ENCODE data around the gene ANKRD17. TPM values are rescaled to one million over a fixed set of nuclear protein-coding genes. Genes with fewer than 3 reads are reported as not detected.
"Not testable (repeated sequence)": the region's sequence is repeated elsewhere in the genome, so short reads cannot be mapped to it uniquely, and the experiment has no call there.

Gene ANKRD17, protein sequence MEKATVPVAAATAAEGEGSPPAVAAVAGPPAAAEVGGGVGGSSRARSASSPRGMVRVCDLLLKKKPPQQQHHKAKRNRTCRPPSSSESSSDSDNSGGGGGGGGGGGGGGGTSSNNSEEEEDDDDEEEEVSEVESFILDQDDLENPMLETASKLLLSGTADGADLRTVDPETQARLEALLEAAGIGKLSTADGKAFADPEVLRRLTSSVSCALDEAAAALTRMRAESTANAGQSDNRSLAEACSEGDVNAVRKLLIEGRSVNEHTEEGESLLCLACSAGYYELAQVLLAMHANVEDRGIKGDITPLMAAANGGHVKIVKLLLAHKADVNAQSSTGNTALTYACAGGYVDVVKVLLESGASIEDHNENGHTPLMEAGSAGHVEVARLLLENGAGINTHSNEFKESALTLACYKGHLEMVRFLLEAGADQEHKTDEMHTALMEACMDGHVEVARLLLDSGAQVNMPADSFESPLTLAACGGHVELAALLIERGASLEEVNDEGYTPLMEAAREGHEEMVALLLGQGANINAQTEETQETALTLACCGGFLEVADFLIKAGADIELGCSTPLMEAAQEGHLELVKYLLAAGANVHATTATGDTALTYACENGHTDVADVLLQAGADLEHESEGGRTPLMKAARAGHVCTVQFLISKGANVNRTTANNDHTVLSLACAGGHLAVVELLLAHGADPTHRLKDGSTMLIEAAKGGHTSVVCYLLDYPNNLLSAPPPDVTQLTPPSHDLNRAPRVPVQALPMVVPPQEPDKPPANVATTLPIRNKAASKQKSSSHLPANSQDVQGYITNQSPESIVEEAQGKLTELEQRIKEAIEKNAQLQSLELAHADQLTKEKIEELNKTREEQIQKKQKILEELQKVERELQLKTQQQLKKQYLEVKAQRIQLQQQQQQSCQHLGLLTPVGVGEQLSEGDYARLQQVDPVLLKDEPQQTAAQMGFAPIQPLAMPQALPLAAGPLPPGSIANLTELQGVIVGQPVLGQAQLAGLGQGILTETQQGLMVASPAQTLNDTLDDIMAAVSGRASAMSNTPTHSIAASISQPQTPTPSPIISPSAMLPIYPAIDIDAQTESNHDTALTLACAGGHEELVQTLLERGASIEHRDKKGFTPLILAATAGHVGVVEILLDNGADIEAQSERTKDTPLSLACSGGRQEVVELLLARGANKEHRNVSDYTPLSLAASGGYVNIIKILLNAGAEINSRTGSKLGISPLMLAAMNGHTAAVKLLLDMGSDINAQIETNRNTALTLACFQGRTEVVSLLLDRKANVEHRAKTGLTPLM (N-terminal part only)
- 46.6 and 71.0 TPM in 2 replicates for total RNA-seq (2014; rRNA removed; shearing (Covaris generic); ENCODE audit: low replicate concordance)

DNA sequence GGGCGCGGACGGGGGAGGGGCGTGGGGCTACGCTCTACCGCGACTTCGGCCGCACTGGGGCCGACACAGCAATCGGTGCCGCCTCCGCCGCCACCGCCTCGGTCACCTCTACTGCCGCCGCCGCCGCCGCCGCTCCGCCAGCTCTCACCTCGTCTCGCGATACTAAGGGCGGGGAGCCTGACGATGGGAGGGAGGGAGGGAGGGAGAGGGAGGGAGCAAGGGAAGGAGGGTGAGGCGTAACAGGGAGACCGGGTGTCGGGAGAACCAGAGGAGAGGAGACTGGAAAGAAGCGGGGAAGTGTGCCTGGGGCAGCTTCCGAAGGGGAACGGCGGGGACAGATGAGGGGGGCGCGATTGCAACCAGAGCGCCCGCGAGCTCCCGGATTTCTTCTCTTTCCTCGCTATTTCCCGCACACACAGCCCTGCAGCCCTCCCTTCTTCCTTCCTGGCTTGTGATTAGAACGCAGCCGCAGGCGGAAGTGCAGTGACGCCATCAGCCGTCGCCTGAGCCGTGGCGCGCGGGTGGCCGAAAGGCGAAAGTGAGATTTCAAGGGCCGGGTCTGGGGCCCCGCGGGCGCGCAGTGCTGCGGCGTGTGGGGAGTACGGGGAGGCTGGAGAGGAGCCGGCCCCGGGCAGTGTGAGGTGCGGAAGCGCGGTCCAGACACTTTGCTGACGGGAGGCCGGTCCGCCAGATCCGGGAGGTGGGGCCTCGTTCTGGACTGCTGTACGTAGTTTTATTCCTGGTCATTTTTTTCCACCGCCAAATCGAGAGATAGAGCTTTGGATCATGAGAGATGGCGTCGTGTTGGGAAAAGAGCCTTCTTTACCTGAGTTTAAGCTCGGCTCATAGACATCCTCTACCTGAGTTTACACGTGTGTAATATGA lies at the start of gene ANKRD17:
ANKRD17 (minus strand) TSS at position 113 of the 885 bp plus-strand sequence. CDS start 130 bp downstream, outside the sequence.
- DNase-seq, result peak; percentile 97
- peak within 1 kb of the TSS; percentile 82 for H3K27ac ChIP-seq (ENCODE audit: low read length)
- H3K4me2 ChIP-seq (ENCODE audit: low read depth, low read length, poor library complexity, severe bottlenecking), result peak within 1 kb of the TSS; percentile 98
- peaks cover 44% of the 10 kb centered on the region for H4K20me1 ChIP-seq (ENCODE audit: insufficient read depth, low read depth, low read length)
- H3K9me2 ChIP-seq (replicated peaks; ENCODE audit: insufficient read depth, low read length), result no peaks in the 10 kb centered on the region
- H3K79me2 ChIP-seq (ENCODE audit: low read length), result peaks cover 68% of the 10 kb centered on the region
- peaks cover 39% of the 10 kb centered on the region for H3K4me1 ChIP-seq (ENCODE audit: low read length)
- H2AFZ ChIP-seq (ENCODE audit: low read length), result peak within 1 kb of the TSS; percentile 90
- no peaks in the 10 kb centered on the region for H3K27me3 ChIP-seq (ENCODE audit: low read length)
- peaks cover 28% of the 10 kb centered on the region for H3K36me3 ChIP-seq (ENCODE audit: insufficient read depth, low read length)
- no peaks in the 10 kb centered on the region for H3K9me3 ChIP-seq (ENCODE audit: low read length)
- peak within 1 kb of the TSS; percentile 98 for H3K9ac ChIP-seq (ENCODE audit: low read length)
- peak within 1 kb of the TSS; percentile 94 for H3K4me3 ChIP-seq (ENCODE audit: low read length)

DNA sequence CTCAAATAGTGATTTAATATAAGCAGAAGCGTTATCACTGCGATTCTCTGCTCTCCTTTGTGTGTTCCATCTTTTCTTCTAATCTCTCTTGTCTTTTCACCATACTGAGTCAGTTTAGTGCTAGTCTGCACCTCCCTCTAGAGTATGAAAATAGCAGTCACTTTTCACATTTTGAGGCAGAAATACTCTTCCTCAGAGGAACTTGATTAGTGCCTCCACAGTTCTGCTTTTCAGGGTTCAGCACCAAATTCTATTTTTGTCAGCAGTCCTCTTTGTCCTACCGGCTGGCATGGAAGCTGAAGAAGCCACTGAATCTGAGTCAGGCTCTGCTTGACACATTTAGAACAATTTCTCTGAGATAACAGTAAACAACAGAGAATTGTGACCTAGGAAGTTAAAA lies 49.7 kb upstream of the ANKRD17 start:
- Histone ChIP-seq H4K20me1 (ENCODE audit: insufficient read depth, low read depth, low read length) (no peaks in the 10 kb centered on the region), H3K4me1 (ENCODE audit: low read length) (no peaks in the 10 kb centered on the region), H3K27me3 (ENCODE audit: low read length) (no peaks in the 10 kb centered on the region), H3K4me3 (ENCODE audit: low read length) (no peak overlapping the region), H3K36me3 (ENCODE audit: insufficient read depth, low read length) (no peaks in the 10 kb centered on the region), H3K27ac (ENCODE audit: low read length) (no peak overlapping the region), H3K4me2 (ENCODE audit: low read depth, low read length, poor library complexity, severe bottlenecking) (no peak overlapping the region), H3K9me3 (ENCODE audit: low read length) (no peaks in the 10 kb centered on the region), H2AFZ (ENCODE audit: low read length) (no peak overlapping the region), H3K9ac (ENCODE audit: low read length) (no peak overlapping the region), H3K79me2 (ENCODE audit: low read length) (no peaks in the 10 kb centered on the region), H3K9me2 (replicated peaks; ENCODE audit: insufficient read depth, low read length) (no peaks in the 10 kb centered on the region)
- peak; percentile 56 for DNase-seq

DNA sequence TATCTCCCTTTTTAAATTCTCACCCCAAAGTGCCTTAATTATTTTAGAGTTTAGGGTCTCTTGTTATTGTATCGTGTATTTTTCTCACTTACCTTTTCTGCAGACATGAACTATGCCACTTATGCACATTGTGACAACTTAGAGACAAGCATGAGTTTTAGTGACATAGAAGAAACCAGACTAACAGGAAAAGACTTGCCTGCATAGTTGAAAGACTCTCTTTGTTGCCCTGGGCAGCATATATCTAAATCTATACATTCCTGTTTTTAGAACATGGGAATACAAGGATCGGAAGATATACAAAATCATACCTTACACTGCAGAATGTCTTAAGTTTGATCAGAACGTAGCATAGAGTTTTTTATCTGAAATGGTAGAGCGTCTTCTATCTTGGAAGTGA lies 45.1 kb upstream of the ANKRD17 start:
- H3K4me1 ChIP-seq (ENCODE audit: low read length), result no peaks in the 10 kb centered on the region
- no peaks in the 10 kb centered on the region for H3K79me2 ChIP-seq (ENCODE audit: low read length)
- no peaks in the 10 kb centered on the region for H3K27me3 ChIP-seq (ENCODE audit: low read length)
- H3K9ac ChIP-seq (ENCODE audit: low read length), result no peak overlapping the region
- no peaks in the 10 kb centered on the region for H3K9me2 ChIP-seq (replicated peaks; ENCODE audit: insufficient read depth, low read length)
- H4K20me1 ChIP-seq (ENCODE audit: insufficient read depth, low read depth, low read length), result no peaks in the 10 kb centered on the region
- no peak for DNase-seq
- H3K27ac ChIP-seq (ENCODE audit: low read length), result no peak overlapping the region
- H3K4me2 ChIP-seq (ENCODE audit: low read depth, low read length, poor library complexity, severe bottlenecking), result no peak overlapping the region
- no peak overlapping the region for H2AFZ ChIP-seq (ENCODE audit: low read length)
- H3K9me3 ChIP-seq (ENCODE audit: low read length), result no peaks in the 10 kb centered on the region
- no peak overlapping the region for H3K4me3 ChIP-seq (ENCODE audit: low read length)
- H3K36me3 ChIP-seq (ENCODE audit: insufficient read depth, low read length), result no peaks in the 10 kb centered on the region

DNA sequence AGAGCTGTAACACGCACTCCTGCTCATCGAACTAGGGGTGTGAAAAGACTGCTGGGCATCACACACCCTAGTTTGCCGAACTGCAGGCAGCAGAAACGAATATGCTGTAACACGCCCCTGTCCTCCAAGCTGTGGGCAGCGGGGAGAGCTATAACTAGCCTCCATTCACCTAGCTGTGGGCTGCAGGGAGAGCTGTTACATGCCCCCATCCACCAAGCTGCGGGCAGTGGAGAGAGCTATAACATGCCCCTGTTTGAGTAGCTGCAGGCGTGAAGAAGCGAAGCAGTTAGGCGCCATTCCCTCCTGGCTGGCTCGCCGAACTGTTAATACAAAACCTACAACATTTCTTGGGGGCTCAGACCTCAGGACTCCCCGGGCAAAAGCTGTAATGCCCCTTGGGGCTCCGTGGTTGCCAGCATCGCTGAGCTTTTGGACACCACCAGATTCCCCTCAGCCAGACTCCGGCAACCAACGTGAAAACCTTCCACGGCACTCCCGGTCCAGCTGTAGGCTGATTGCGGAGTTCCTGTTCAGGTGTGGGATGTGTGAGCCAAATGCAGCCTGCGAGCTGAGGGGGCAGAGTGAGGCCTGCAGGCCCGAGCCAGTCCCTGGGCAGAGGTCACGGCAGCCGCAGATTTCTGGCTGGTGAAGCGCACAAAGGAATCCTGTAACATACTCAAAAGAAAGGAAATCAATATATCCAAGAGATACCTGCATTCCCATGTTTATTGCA lies 41.1 kb upstream of the ANKRD17 start:
- no peaks in the 10 kb centered on the region for H4K20me1 ChIP-seq (ENCODE audit: insufficient read depth, low read depth, low read length)
- no peak overlapping the region for H3K4me3 ChIP-seq (ENCODE audit: low read length)
- no peaks in the 10 kb centered on the region for H3K27me3 ChIP-seq (ENCODE audit: low read length)
- H3K4me1 ChIP-seq (ENCODE audit: low read length), result no peaks in the 10 kb centered on the region
- no peaks in the 10 kb centered on the region for H3K36me3 ChIP-seq (ENCODE audit: insufficient read depth, low read length)
- H3K4me2 ChIP-seq (ENCODE audit: low read depth, low read length, poor library complexity, severe bottlenecking), result no peak overlapping the region
- H3K9me3 ChIP-seq (ENCODE audit: low read length), result no peaks in the 10 kb centered on the region
- no peak overlapping the region for H3K9ac ChIP-seq (ENCODE audit: low read length)
- H2AFZ ChIP-seq (ENCODE audit: low read length), result no peak overlapping the region
- no peaks in the 10 kb centered on the region for H3K79me2 ChIP-seq (ENCODE audit: low read length)
- DNase-seq, result no peak
- no peaks in the 10 kb centered on the region for H3K9me2 ChIP-seq (replicated peaks; ENCODE audit: insufficient read depth, low read length)
- no peak overlapping the region for H3K27ac ChIP-seq (ENCODE audit: low read length)

DNA sequence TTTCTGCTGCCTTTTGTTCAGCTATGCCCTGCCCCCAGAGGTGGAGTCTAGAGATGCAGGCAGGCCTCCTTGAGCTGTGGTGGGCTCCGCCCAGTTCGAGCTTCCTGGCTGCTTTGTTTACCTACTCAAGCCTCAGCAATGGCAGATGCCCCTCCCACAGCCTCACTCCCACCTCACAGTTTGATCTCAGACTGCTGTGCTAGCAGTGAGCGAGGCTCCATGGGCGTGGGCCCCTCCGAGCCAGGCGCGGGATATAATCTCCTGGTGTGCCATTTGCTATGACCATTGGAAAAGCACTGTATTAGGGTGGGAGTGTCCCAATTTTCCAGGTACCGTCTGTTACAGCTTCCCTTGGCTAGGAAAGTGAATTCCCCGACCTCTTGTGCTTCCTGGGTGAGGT lies 34.1 kb upstream of the ANKRD17 start:
- DNase-seq, result not testable (repeated sequence)

DNA sequence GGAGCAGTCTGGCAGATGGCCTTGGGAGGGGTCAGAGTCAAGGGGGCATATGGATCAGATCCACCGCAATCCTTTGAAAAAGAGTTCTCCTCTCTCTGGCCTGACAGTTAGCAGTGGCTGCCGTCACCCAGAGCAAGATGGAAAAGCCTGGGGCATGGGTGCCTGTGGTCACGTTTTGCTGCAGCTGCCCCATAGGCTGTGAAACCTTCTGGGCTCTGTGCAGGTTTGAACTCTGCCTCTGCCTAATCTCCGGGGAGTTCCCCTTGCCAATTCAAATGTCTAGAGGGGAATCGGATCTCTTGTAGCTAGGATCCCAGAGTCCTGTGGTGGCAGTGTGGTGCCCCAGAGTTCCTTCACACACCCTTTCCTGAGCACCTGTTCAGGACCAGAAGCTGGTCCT lies 23.4 kb upstream of the ANKRD17 start:
- no peak for DNase-seq
- Histone ChIP-seq H3K4me3 (ENCODE audit: low read length) (no peak overlapping the region), H3K36me3 (ENCODE audit: insufficient read depth, low read length) (no peaks in the 10 kb centered on the region), H3K27ac (ENCODE audit: low read length) (no peak overlapping the region), H3K4me1 (ENCODE audit: low read length) (no peaks in the 10 kb centered on the region), H3K9ac (ENCODE audit: low read length) (no peak overlapping the region), H3K9me2 (replicated peaks; ENCODE audit: insufficient read depth, low read length) (no peaks in the 10 kb centered on the region), H4K20me1 (ENCODE audit: insufficient read depth, low read depth, low read length) (no peaks in the 10 kb centered on the region), H3K27me3 (ENCODE audit: low read length) (no peaks in the 10 kb centered on the region), H3K79me2 (ENCODE audit: low read length) (no peaks in the 10 kb centered on the region), H2AFZ (ENCODE audit: low read length) (no peak overlapping the region), H3K9me3 (ENCODE audit: low read length) (no peaks in the 10 kb centered on the region), H3K4me2 (ENCODE audit: low read depth, low read length, poor library complexity, severe bottlenecking) (no peak overlapping the region)

More for the DNA sequence above, 34.1 kb upstream of the ANKRD17 start:
- not testable (repeated sequence) for H3K9ac ChIP-seq (ENCODE audit: low read length); H3K79me2 ChIP-seq (ENCODE audit: low read length); H3K27me3 ChIP-seq (ENCODE audit: low read length); H3K4me3 ChIP-seq (ENCODE audit: low read length); H3K36me3 ChIP-seq (ENCODE audit: insufficient read depth, low read length); H3K27ac ChIP-seq (ENCODE audit: low read length); H3K9me3 ChIP-seq (ENCODE audit: low read length); H3K4me1 ChIP-seq (ENCODE audit: low read length); H3K4me2 ChIP-seq (ENCODE audit: low read depth, low read length, poor library complexity, severe bottlenecking); H4K20me1 ChIP-seq (ENCODE audit: insufficient read depth, low read depth, low read length); H3K9me2 ChIP-seq (replicated peaks; ENCODE audit: insufficient read depth, low read length); H2AFZ ChIP-seq (ENCODE audit: low read length)

DNA sequence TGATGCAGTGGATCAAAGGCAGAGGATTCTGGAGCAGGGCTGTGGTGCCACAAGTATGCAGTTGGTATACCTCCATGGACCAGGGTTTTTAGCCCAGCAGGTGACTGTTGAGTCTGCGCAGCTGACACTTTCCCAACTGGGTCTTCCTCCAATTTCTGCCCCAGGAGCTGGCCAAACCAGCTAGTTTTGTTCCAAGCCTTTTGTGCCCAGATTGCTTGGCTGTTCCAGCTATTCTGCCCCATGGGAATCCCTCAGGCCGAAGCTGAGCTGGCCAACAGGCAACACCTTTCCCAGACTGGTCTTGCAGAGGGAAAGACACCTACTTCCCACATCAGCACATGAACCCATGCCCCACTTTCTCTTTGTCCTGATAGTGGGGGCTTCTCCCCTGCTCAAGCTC lies 22.8 kb upstream of the ANKRD17 start:
- H2AFZ ChIP-seq (ENCODE audit: low read length), result no peak overlapping the region
- no peak overlapping the region for H3K27ac ChIP-seq (ENCODE audit: low read length)
- no peaks in the 10 kb centered on the region for H3K36me3 ChIP-seq (ENCODE audit: insufficient read depth, low read length)
- H4K20me1 ChIP-seq (ENCODE audit: insufficient read depth, low read depth, low read length), result no peaks in the 10 kb centered on the region
- no peaks in the 10 kb centered on the region for H3K27me3 ChIP-seq (ENCODE audit: low read length)
- no peak for DNase-seq
- no peak overlapping the region for H3K4me3 ChIP-seq (ENCODE audit: low read length)
- no peaks in the 10 kb centered on the region for H3K9me2 ChIP-seq (replicated peaks; ENCODE audit: insufficient read depth, low read length)
- H3K4me1 ChIP-seq (ENCODE audit: low read length), result no peaks in the 10 kb centered on the region
- no peaks in the 10 kb centered on the region for H3K79me2 ChIP-seq (ENCODE audit: low read length)
- no peaks in the 10 kb centered on the region for H3K9me3 ChIP-seq (ENCODE audit: low read length)
- no peak overlapping the region for H3K9ac ChIP-seq (ENCODE audit: low read length)
- H3K4me2 ChIP-seq (ENCODE audit: low read depth, low read length, poor library complexity, severe bottlenecking), result no peak overlapping the region
